ENCODE data around the gene DYNC1I1. TPM values are rescaled to one million over a fixed set of nuclear protein-coding genes. Genes with fewer than 3 reads are reported as not detected.

The DYNC1I1 gene
- total RNA-seq, 2 experiments from 2014 or later: not detected

- peaks cover 2% of the 10 kb centered on the region for H3K27me3 Mint-ChIP-seq
- ATAC-seq: no peak
These were observed 95.0 kb downstream of the DYNC1I1 start for GRCh38 chr7:95867309-95867708.

GRCh38 chr7:95871075-95871848 is 98.9 kb downstream of the DYNC1I1 start:
- peaks cover 10% of the 10 kb centered on the region for H3K27me3 Mint-ChIP-seq
- H3K36me3 Mint-ChIP-seq (ENCODE audit: low read depth): no peaks in the 10 kb centered on the region
- no peaks in the 10 kb centered on the region for H3K9me3 Mint-ChIP-seq (ENCODE audit: low read depth)
- ChIA-PET POLR2A (no interaction called here), CTCF (interaction anchor here (0.7 to 1.8 kb wide), 17 partner anchors 11 to 681 kb away, joined by 3 to 7 read pairs (median 3); no protein-coding TSS in a partner anchor)
- H3K4me1 Mint-ChIP-seq: no peaks in the 10 kb centered on the region
- no peak overlapping the region for H3K4me3 Mint-ChIP-seq
- H3K27ac Mint-ChIP-seq: no peak overlapping the region
- DNase-seq (peak; percentile 29), ATAC-seq (no peak)
- intact Hi-C loops (cut with DNase I, micrococcal nuclease): loop anchor here (1.0 to 5.0 kb wide), 5 partner anchors 147 to 359 kb away; no protein-coding TSS in a partner anchor

More at GRCh38 chr7:95867309-95867708, 95.0 kb downstream of the DYNC1I1 start:
- POLR2A ChIA-PET: no interaction called here
- no peak for DNase-seq
- Mint-ChIP-seq H3K36me3 (ENCODE audit: low read depth) (no peaks in the 10 kb centered on the region), H3K9me3 (ENCODE audit: low read depth) (no peaks in the 10 kb centered on the region), H3K4me3 (no peak overlapping the region), H3K4me1 (no peaks in the 10 kb centered on the region), H3K27ac (no peak overlapping the region)
- intact Hi-C loops (cut with DNase I, micrococcal nuclease): loop anchor here in 1 of 2 experiments (5.0 kb wide), 1 partner anchor 340 kb away; no protein-coding TSS in a partner anchor
- CTCF ChIA-PET: interaction anchor here (0.6 kb wide), 2 partner anchors 143 to 735 kb away, joined by 3 read pairs; no protein-coding TSS in a partner anchor

- ChIA-PET CTCF (interaction anchor here (0.8 to 1.8 kb wide), 11 partner anchors 16 to 680 kb away, joined by 3 to 7 read pairs (median 4); no protein-coding TSS in a partner anchor), POLR2A (no interaction called here)
- Mint-ChIP-seq H3K4me1 (no peaks in the 10 kb centered on the region), H3K9me3 (ENCODE audit: low read depth) (no peaks in the 10 kb centered on the region), H3K36me3 (ENCODE audit: low read depth) (no peaks in the 10 kb centered on the region), H3K27me3 (peaks cover 10% of the 10 kb centered on the region), H3K27ac (no peak overlapping the region), H3K4me3 (no peak overlapping the region)
- intact Hi-C loops (cut with DNase I, micrococcal nuclease): loop anchor here (1.0 to 5.0 kb wide), 5 partner anchors 148 to 360 kb away; no protein-coding TSS in a partner anchor
- ATAC-seq (no peak), DNase-seq (no peak)
These were observed 99.5 kb downstream of the DYNC1I1 start for GRCh38 chr7:95871896-95872295.

GRCh38 chr7:95874129-95874528 is 101.8 kb downstream of the DYNC1I1 start:
- ATAC-seq (no peak), DNase-seq (no peak)
- POLR2A ChIA-PET: no interaction called here
- no peaks in the 10 kb centered on the region for H3K4me1 Mint-ChIP-seq
- intact Hi-C loops (cut with DNase I, micrococcal nuclease): loop anchor here in 1 of 2 experiments (5.0 kb wide), 1 partner anchor 362 kb away; no protein-coding TSS in a partner anchor
- H3K9me3 Mint-ChIP-seq (ENCODE audit: low read depth): no peaks in the 10 kb centered on the region
- no peaks in the 10 kb centered on the region for H3K36me3 Mint-ChIP-seq (ENCODE audit: low read depth)
- H3K27ac Mint-ChIP-seq: no peak overlapping the region
- H3K4me3 Mint-ChIP-seq: no peak overlapping the region
- CTCF ChIA-PET: no interaction called here
- H3K27me3 Mint-ChIP-seq: peaks cover 12% of the 10 kb centered on the region

- Mint-ChIP-seq H3K27me3 (peaks cover 12% of the 10 kb centered on the region), H3K27ac (no peak overlapping the region), H3K9me3 (ENCODE audit: low read depth) (no peaks in the 10 kb centered on the region), H3K4me1 (no peaks in the 10 kb centered on the region), H3K4me3 (no peak overlapping the region), H3K36me3 (ENCODE audit: low read depth) (no peaks in the 10 kb centered on the region)
- intact Hi-C loops (cut with DNase I, micrococcal nuclease): loop anchor here in 1 of 2 experiments (5.0 kb wide), 1 partner anchor 362 kb away; no protein-coding TSS in a partner anchor
- ChIA-PET POLR2A (no interaction called here), CTCF (no interaction called here)
- no peak for DNase-seq
- ATAC-seq: no peak
These were observed 102.3 kb downstream of the DYNC1I1 start for GRCh38 chr7:95874541-95875265.

- intact Hi-C loops (cut with DNase I, micrococcal nuclease): no loop called here
- no peak overlapping the region for H3K4me3 Mint-ChIP-seq
- POLR2A ChIA-PET: no interaction called here
- H3K27ac Mint-ChIP-seq: no peak overlapping the region
- peaks cover 12% of the 10 kb centered on the region for H3K27me3 Mint-ChIP-seq
- DNase-seq (no peak), ATAC-seq (no peak)
- CTCF ChIA-PET: no interaction called here
- no peaks in the 10 kb centered on the region for H3K4me1 Mint-ChIP-seq
- no peaks in the 10 kb centered on the region for H3K36me3 Mint-ChIP-seq (ENCODE audit: low read depth)
- no peaks in the 10 kb centered on the region for H3K9me3 Mint-ChIP-seq (ENCODE audit: low read depth)
These were observed 103.2 kb downstream of the DYNC1I1 start for GRCh38 chr7:95875519-95875918.

- no peaks in the 10 kb centered on the region for H3K36me3 Mint-ChIP-seq (ENCODE audit: low read depth)
- no peaks in the 10 kb centered on the region for H3K9me3 Mint-ChIP-seq (ENCODE audit: low read depth)
- no peak for DNase-seq
- ChIA-PET CTCF (no interaction called here), POLR2A (no interaction called here)
- H3K4me1 Mint-ChIP-seq: no peaks in the 10 kb centered on the region
- no peak for ATAC-seq
- no peak overlapping the region for H3K27ac Mint-ChIP-seq
- no peak overlapping the region for H3K4me3 Mint-ChIP-seq
- intact Hi-C loops (cut with DNase I, micrococcal nuclease): no loop called here
- peaks cover 14% of the 10 kb centered on the region for H3K27me3 Mint-ChIP-seq
These were observed 106.3 kb downstream of the DYNC1I1 start for GRCh38 chr7:95878677-95879076.

GRCh38 chr7:95881597-95881996 is 109.2 kb downstream of the DYNC1I1 start:
- H3K36me3 Mint-ChIP-seq (ENCODE audit: low read depth): no peaks in the 10 kb centered on the region
- ATAC-seq: no peak
- H3K27me3 Mint-ChIP-seq: peaks cover 12% of the 10 kb centered on the region
- H3K4me3 Mint-ChIP-seq: no peak overlapping the region
- intact Hi-C loops (cut with DNase I, micrococcal nuclease): no loop called here
- no peaks in the 10 kb centered on the region for H3K9me3 Mint-ChIP-seq (ENCODE audit: low read depth)
- POLR2A ChIA-PET: no interaction called here
- DNase-seq: no peak
- CTCF ChIA-PET: interaction anchor here (1.0 kb wide), 1 partner anchor 11 kb away, joined by 4 read pairs; no protein-coding TSS in a partner anchor
- H3K4me1 Mint-ChIP-seq: no peaks in the 10 kb centered on the region
- no peak overlapping the region for H3K27ac Mint-ChIP-seq

- no peak for ATAC-seq
- CTCF ChIA-PET: no interaction called here
- intact Hi-C loops (cut with DNase I, micrococcal nuclease): no loop called here
These were observed 110.9 kb downstream of the DYNC1I1 start for GRCh38 chr7:95883217-95883616.

GRCh38 chr7:95886501-95887090 is 114.2 kb downstream of the DYNC1I1 start:
- intact Hi-C loops (cut with DNase I, micrococcal nuclease): no loop called here
- H3K27ac Mint-ChIP-seq: no peak overlapping the region
- ChIA-PET POLR2A (no interaction called here), CTCF (interaction anchor here (1.2 kb wide), 1 partner anchor 9 kb away, joined by 4 read pairs; no protein-coding TSS in a partner anchor)
- ATAC-seq (no peak), DNase-seq (no peak)
- H3K9me3 Mint-ChIP-seq (ENCODE audit: low read depth): no peaks in the 10 kb centered on the region
- peaks cover 15% of the 10 kb centered on the region for H3K27me3 Mint-ChIP-seq
- H3K36me3 Mint-ChIP-seq (ENCODE audit: low read depth): no peaks in the 10 kb centered on the region
- no peaks in the 10 kb centered on the region for H3K4me1 Mint-ChIP-seq
- no peak overlapping the region for H3K4me3 Mint-ChIP-seq

More at GRCh38 chr7:95883217-95883616, 110.9 kb downstream of the DYNC1I1 start:
- H3K4me1 Mint-ChIP-seq: no peaks in the 10 kb centered on the region
- H3K27me3 Mint-ChIP-seq: peaks cover 9% of the 10 kb centered on the region
- no peaks in the 10 kb centered on the region for H3K9me3 Mint-ChIP-seq (ENCODE audit: low read depth)
- H3K27ac Mint-ChIP-seq: no peak overlapping the region
- POLR2A ChIA-PET: no interaction called here
- DNase-seq: no peak
- no peaks in the 10 kb centered on the region for H3K36me3 Mint-ChIP-seq (ENCODE audit: low read depth)
- H3K4me3 Mint-ChIP-seq: no peak overlapping the region

GRCh38 chr7:95893484-95893883 is 121.1 kb downstream of the DYNC1I1 start:
- DNase-seq (no peak), ATAC-seq (no peak)
- no peaks in the 10 kb centered on the region for H3K9me3 Mint-ChIP-seq (ENCODE audit: low read depth)
- H3K36me3 Mint-ChIP-seq (ENCODE audit: low read depth): no peaks in the 10 kb centered on the region
- peaks cover 10% of the 10 kb centered on the region for H3K27me3 Mint-ChIP-seq
- intact Hi-C loops (cut with DNase I, micrococcal nuclease): no loop called here
- H3K4me3 Mint-ChIP-seq: no peak overlapping the region
- CTCF ChIA-PET: no interaction called here
- POLR2A ChIA-PET: no interaction called here
- H3K4me1 Mint-ChIP-seq: no peaks in the 10 kb centered on the region
- H3K27ac Mint-ChIP-seq: no peak overlapping the region

Data from activated CD4-positive, alpha-beta T cell treated with anti-CD3 and anti-CD28 coated beads for 36 hours (primary cell).